Memory B cell (primary cell): Measurements from ENCODE around the gene PDZD2.

ENCODE experiments used
- ATAC-seq: fragments of 150-1000 bp; cut with Tn5 transposase; 2 replicates; pipeline ENCODE4 v1.10.0; 2021; ENCODE audit warnings: low read depth, mild to moderate bottlenecking, moderate library complexity
- DNase-seq, 2 donors: peaks; one replicate each; pipeline ENCODE4 v3.0.0; 2022; ENCODE audit warnings: low spot score in 2 of 2
- H3K27ac Mint-ChIP-seq: one replicate; pipeline ENCODE4 v1.8.0; 2022; ENCODE audit warnings: mild to moderate bottlenecking, moderate library complexity, mixed read lengths
- H3K27me3 Mint-ChIP-seq: one replicate; pipeline ENCODE4 v1.8.0; 2022; ENCODE audit warnings: mixed read lengths
- H3K36me3 Mint-ChIP-seq: one replicate; pipeline ENCODE4 v1.8.0; 2022; ENCODE audit warnings: mild to moderate bottlenecking, mixed read lengths
- H3K4me1 Mint-ChIP-seq: one replicate; pipeline ENCODE4 v1.8.0; 2022; ENCODE audit warnings: mixed read lengths
- H3K4me3 Mint-ChIP-seq: one replicate; pipeline ENCODE4 v1.8.0; 2022; ENCODE audit warnings: mild to moderate bottlenecking, moderate library complexity, mixed read lengths
- H3K9me3 Mint-ChIP-seq: one replicate; pipeline ENCODE4 v1.8.0; 2022; ENCODE audit warnings: mixed read lengths

Gene PDZD2

GRCh38 chr5:31648326-31648725, 9.4 kb downstream of the PDZD2 start:
- Mint-ChIP-seq H3K27me3 (peaks cover 2% of the 10 kb centered on the region), H3K27ac (no peak overlapping the region), H3K4me3 (no peak overlapping the region), H3K4me1 (no peaks in the 10 kb centered on the region), H3K9me3 (no peaks in the 10 kb centered on the region), H3K36me3 (no peaks in the 10 kb centered on the region)
- ATAC-seq (no peak), DNase-seq (no peak)

- no peak for DNase-seq
- H3K4me1 Mint-ChIP-seq = no peaks in the 10 kb centered on the region
- no peak overlapping the region for H3K27ac Mint-ChIP-seq
- peaks cover 10% of the 10 kb centered on the region for H3K27me3 Mint-ChIP-seq
- no peaks in the 10 kb centered on the region for H3K9me3 Mint-ChIP-seq
- ATAC-seq = no peak
- no peaks in the 10 kb centered on the region for H3K36me3 Mint-ChIP-seq
- H3K4me3 Mint-ChIP-seq = no peak overlapping the region
Measured at GRCh38 chr5:31651241-31651640, 12.3 kb downstream of the PDZD2 start.

DNA sequence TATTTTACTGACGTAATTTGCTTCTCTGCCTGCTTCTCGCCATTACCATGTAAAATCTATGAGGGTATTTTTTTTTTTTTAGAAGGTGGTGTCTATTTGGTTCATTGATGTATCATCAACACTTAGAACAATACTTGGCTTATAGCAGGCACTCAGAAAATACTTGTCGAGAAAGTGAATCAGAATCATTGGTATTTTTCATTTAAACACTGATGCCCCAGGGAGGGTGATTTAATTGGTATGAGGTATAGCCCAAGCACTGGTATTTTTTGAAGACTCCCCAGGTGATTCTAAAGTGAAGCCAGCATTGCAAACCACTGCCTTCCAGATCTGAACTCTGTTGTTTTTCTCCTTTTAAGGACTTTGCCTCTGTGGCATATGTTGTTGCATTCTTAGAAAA, 16.6 kb downstream of the PDZD2 start:
- Mint-ChIP-seq H3K27me3 (peaks cover 20% of the 10 kb centered on the region), H3K36me3 (no peaks in the 10 kb centered on the region), H3K9me3 (peaks cover 3% of the 10 kb centered on the region), H3K27ac (no peak overlapping the region), H3K4me3 (no peak overlapping the region), H3K4me1 (no peaks in the 10 kb centered on the region)
- ATAC-seq = no peak
- DNase-seq = no peak

DNA sequence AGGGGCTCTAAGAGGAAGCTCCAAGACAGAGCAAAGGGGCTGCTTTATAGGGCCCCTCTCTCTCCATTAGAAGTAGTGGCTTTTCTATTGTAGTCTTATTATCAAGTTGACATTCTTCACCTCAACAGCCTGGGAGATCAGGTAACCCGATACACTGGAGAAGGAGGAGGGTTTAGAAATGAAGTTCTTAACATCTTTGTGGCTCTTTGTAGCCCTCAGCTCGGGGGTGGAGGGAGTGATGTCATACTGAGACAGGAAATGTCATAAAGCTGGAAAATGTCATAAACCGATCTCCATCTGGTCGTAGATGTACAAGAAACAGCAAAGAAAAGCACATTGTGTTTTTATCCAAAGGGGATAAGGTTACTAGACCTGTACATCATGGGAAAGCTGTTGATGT, 17.9 kb downstream of the PDZD2 start:
- H3K9me3 Mint-ChIP-seq = peaks cover 3% of the 10 kb centered on the region
- no peak overlapping the region for H3K4me3 Mint-ChIP-seq
- no peak overlapping the region for H3K27ac Mint-ChIP-seq
- H3K36me3 Mint-ChIP-seq = no peaks in the 10 kb centered on the region
- DNase-seq = no peak
- ATAC-seq = no peak
- peaks cover 20% of the 10 kb centered on the region for H3K27me3 Mint-ChIP-seq
- no peaks in the 10 kb centered on the region for H3K4me1 Mint-ChIP-seq

GRCh38 chr5:31657315-31657979, 18.5 kb downstream of the PDZD2 start:
- Mint-ChIP-seq H3K9me3 (peaks cover 3% of the 10 kb centered on the region), H3K36me3 (no peaks in the 10 kb centered on the region), H3K4me1 (no peaks in the 10 kb centered on the region), H3K27me3 (peaks cover 20% of the 10 kb centered on the region), H3K4me3 (no peak overlapping the region), H3K27ac (no peak overlapping the region)
- DNase-seq = no peak
- ATAC-seq = no peak

- no peak for DNase-seq
- no peaks in the 10 kb centered on the region for H3K4me1 Mint-ChIP-seq
- ATAC-seq = no peak
- no peak overlapping the region for H3K4me3 Mint-ChIP-seq
- peaks cover 16% of the 10 kb centered on the region for H3K27me3 Mint-ChIP-seq
- H3K27ac Mint-ChIP-seq = no peak overlapping the region
- no peaks in the 10 kb centered on the region for H3K36me3 Mint-ChIP-seq
- H3K9me3 Mint-ChIP-seq = peaks cover 3% of the 10 kb centered on the region
Measured at GRCh38 chr5:31661257-31661656, 22.3 kb downstream of the PDZD2 start.

DNA sequence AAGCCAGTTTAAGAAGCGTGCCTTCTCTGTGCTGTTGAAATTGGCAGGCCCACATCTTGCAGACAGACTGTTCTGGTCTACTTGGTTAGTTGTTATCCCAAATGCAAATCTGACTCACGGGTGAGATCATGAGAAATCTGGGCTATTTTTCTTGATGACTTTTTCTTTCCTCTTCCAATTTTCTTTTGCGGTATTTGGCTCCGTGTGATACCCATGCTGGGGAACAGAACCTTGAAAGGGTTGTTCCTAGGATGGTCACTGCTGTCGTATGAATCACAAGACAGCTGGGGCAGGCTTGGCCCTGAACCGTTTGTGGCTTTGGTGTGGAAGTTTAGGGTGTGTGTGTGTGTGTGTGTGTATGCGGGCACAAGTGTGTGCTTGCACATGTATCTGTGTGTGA, 24.6 kb downstream of the PDZD2 start:
- Mint-ChIP-seq H3K4me1 (no peaks in the 10 kb centered on the region), H3K9me3 (peaks cover 3% of the 10 kb centered on the region), H3K36me3 (no peaks in the 10 kb centered on the region), H3K4me3 (no peak overlapping the region), H3K27ac (no peak overlapping the region), H3K27me3 (peaks cover 16% of the 10 kb centered on the region)
- no peak for DNase-seq
- ATAC-seq = no peak

GRCh38 chr5:31664566-31664965, 25.6 kb downstream of the PDZD2 start:
- H3K27ac Mint-ChIP-seq = no peak overlapping the region
- peaks cover 1% of the 10 kb centered on the region for H3K9me3 Mint-ChIP-seq
- H3K36me3 Mint-ChIP-seq = no peaks in the 10 kb centered on the region
- no peak for ATAC-seq
- no peak for DNase-seq
- H3K27me3 Mint-ChIP-seq = peaks cover 9% of the 10 kb centered on the region
- H3K4me1 Mint-ChIP-seq = no peaks in the 10 kb centered on the region
- no peak overlapping the region for H3K4me3 Mint-ChIP-seq

DNA sequence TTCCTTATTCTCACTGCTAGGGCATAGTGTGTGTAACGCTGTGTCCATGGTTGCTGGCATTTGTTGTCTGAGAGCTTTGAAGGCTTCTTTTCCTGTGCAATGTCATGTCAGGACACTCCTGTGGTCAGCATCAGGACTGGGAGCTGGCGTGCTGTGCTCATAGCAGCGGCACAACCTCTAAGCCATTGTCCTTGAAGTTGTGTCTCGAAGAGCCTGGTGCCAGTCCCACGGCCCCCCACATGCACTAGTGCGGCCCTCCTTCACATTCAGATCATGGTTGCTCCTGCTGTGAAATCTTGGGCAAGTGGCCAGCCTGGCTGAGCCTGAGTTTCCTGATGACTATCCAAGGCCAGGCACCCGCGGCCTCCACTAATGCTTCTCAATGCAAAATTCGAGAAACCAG, 32.4 kb downstream of the PDZD2 start:
- no peaks in the 10 kb centered on the region for H3K36me3 Mint-ChIP-seq
- DNase-seq (no peak), ATAC-seq (no peak)
- peaks cover 9% of the 10 kb centered on the region for H3K9me3 Mint-ChIP-seq
- H3K4me3 Mint-ChIP-seq = no peak overlapping the region
- no peaks in the 10 kb centered on the region for H3K4me1 Mint-ChIP-seq
- peaks cover 10% of the 10 kb centered on the region for H3K27me3 Mint-ChIP-seq
- no peak overlapping the region for H3K27ac Mint-ChIP-seq

DNA sequence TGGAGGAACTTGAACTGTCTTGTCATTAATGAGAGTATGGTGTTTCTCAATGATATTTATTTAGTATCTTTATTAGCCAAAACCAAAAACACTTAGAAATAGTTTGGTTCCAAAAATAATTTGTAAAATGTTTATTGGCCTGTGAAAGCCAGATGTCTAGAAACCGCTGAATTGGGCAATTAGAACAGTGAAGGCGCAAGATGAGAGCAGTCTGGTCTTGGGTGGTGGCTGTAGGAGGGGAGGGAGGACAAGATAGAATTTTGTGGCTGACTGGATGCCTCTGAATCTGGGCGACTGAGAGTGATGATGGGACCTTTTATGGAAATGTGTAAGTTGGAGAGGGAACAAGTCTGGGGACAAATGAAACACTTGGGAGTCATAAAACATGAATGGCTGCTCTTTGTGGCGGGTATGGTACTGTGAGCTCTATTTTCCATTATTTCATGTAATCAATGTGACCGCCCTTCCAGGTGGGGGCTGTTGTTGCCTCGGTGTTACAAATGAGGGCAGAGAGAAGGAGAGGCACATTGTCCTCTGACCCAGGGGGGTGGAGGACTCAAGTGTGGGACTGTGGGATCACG, 35.5 kb downstream of the PDZD2 start:
- no peak overlapping the region for H3K27ac Mint-ChIP-seq
- H3K36me3 Mint-ChIP-seq = no peaks in the 10 kb centered on the region
- H3K4me3 Mint-ChIP-seq = no peak overlapping the region
- ATAC-seq (no peak), DNase-seq (no peak)
- no peaks in the 10 kb centered on the region for H3K4me1 Mint-ChIP-seq
- H3K27me3 Mint-ChIP-seq = peaks cover 5% of the 10 kb centered on the region
- H3K9me3 Mint-ChIP-seq = peaks cover 9% of the 10 kb centered on the region

GRCh38 chr5:31675472-31675871, 36.5 kb downstream of the PDZD2 start:
- H3K36me3 Mint-ChIP-seq = no peaks in the 10 kb centered on the region
- no peak for DNase-seq
- H3K9me3 Mint-ChIP-seq = peaks cover 9% of the 10 kb centered on the region
- H3K4me1 Mint-ChIP-seq = no peaks in the 10 kb centered on the region
- no peak overlapping the region for H3K27ac Mint-ChIP-seq
- no peak for ATAC-seq
- H3K4me3 Mint-ChIP-seq = no peak overlapping the region
- peaks cover 5% of the 10 kb centered on the region for H3K27me3 Mint-ChIP-seq

GRCh38 chr5:31678180-31678579, 39.2 kb downstream of the PDZD2 start:
- ATAC-seq (no peak), DNase-seq (no peak)
- Mint-ChIP-seq H3K27ac (no peak overlapping the region), H3K4me3 (no peak overlapping the region), H3K27me3 (peaks cover 2% of the 10 kb centered on the region), H3K4me1 (no peaks in the 10 kb centered on the region), H3K36me3 (no peaks in the 10 kb centered on the region), H3K9me3 (peaks cover 9% of the 10 kb centered on the region)

- no peak for ATAC-seq
- H3K4me3 Mint-ChIP-seq = no peak overlapping the region
- H3K9me3 Mint-ChIP-seq = peaks cover 2% of the 10 kb centered on the region
- H3K27ac Mint-ChIP-seq = no peak overlapping the region
- peaks cover 4% of the 10 kb centered on the region for H3K27me3 Mint-ChIP-seq
- H3K4me1 Mint-ChIP-seq = no peaks in the 10 kb centered on the region
- DNase-seq = no peak
- H3K36me3 Mint-ChIP-seq = no peaks in the 10 kb centered on the region
Measured at GRCh38 chr5:31680528-31680927, 41.6 kb downstream of the PDZD2 start.

- H3K4me3 Mint-ChIP-seq = no peak overlapping the region
- H3K36me3 Mint-ChIP-seq = no peaks in the 10 kb centered on the region
- H3K27ac Mint-ChIP-seq = no peak overlapping the region
- H3K9me3 Mint-ChIP-seq = no peaks in the 10 kb centered on the region
- no peaks in the 10 kb centered on the region for H3K4me1 Mint-ChIP-seq
- no peak for ATAC-seq
- DNase-seq = no peak
- peaks cover 2% of the 10 kb centered on the region for H3K27me3 Mint-ChIP-seq
Measured at GRCh38 chr5:31682025-31682424, 43.1 kb downstream of the PDZD2 start.

DNA sequence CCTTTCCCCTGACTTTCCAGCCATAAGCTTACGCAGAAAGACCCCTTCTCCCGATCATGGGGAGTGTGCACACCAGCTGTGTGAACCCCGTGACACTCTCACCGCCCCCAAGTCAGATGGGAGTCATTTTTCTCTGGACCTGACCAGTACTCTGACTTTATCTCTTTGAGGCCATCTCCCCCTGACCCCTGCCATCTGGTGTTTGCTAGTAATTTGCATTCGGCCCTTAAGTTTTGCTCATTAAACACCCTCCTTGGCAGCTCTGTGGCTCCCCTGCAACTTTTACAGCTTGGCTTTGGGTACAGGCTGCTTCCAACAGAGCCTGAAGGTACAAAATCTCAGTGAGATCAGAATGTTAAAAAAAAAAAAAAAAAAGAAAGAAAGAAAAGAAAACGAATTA, 43.9 kb downstream of the PDZD2 start:
- ATAC-seq (no peak), DNase-seq (no peak)
- no peak overlapping the region for H3K27ac Mint-ChIP-seq
- H3K9me3 Mint-ChIP-seq = no peaks in the 10 kb centered on the region
- no peaks in the 10 kb centered on the region for H3K36me3 Mint-ChIP-seq
- H3K27me3 Mint-ChIP-seq = peaks cover 5% of the 10 kb centered on the region
- no peaks in the 10 kb centered on the region for H3K4me1 Mint-ChIP-seq
- no peak overlapping the region for H3K4me3 Mint-ChIP-seq
